Measurements from ENCODE around the gene PLEKHG4B.
"Not testable (repeated sequence)": the region's sequence is repeated elsewhere in the genome, so short reads cannot be mapped to it uniquely, and the experiment has no call there.

Gene PLEKHG4B

GRCh38 chr5:157801-158200, 65.8 kb downstream of the PLEKHG4B start:
- no peak for DNase-seq

GRCh38 chr5:158807-159447, 67.0 kb downstream of the PLEKHG4B start:
- no peak for DNase-seq

GRCh38 chr5:159448-160172, 67.6 kb downstream of the PLEKHG4B start:
- no peak for DNase-seq

GRCh38 chr5:160173-160510, 68.2 kb downstream of the PLEKHG4B start:
- no peak for DNase-seq

- no peak for DNase-seq
Measured at GRCh38 chr5:160921-161802, 69.2 kb downstream of the PLEKHG4B start.

GRCh38 chr5:161803-162110, 69.8 kb downstream of the PLEKHG4B start:
- DNase-seq = no peak

- no peak for DNase-seq
Measured at GRCh38 chr5:162190-162564, 70.2 kb downstream of the PLEKHG4B start.

- no peak for DNase-seq
Measured at GRCh38 chr5:162565-163337, 70.8 kb downstream of the PLEKHG4B start.

- DNase-seq = no peak
Measured at GRCh38 chr5:163338-163620, 71.3 kb downstream of the PLEKHG4B start.

GRCh38 chr5:163841-164240, 71.9 kb downstream of the PLEKHG4B start:
- DNase-seq = no peak

GRCh38 chr5:164244-164643, 72.3 kb downstream of the PLEKHG4B start:
- DNase-seq = no peak

GRCh38 chr5:164783-165182, 72.8 kb downstream of the PLEKHG4B start:
- DNase-seq = not testable (repeated sequence)

- DNase-seq = no peak
Measured at GRCh38 chr5:166441-167372, 74.7 kb downstream of the PLEKHG4B start.

- DNase-seq = no peak
Measured at GRCh38 chr5:167511-167910, 75.5 kb downstream of the PLEKHG4B start.

GRCh38 chr5:167982-168660, 76.2 kb downstream of the PLEKHG4B start:
- DNase-seq = no peak

- no peak for DNase-seq
Measured at GRCh38 chr5:169071-169727, 77.2 kb downstream of the PLEKHG4B start.

- no peak for DNase-seq
Measured at GRCh38 chr5:169728-170094, 77.7 kb downstream of the PLEKHG4B start.

- no peak for DNase-seq
Measured at GRCh38 chr5:170971-171800, 79.2 kb downstream of the PLEKHG4B start.

GRCh38 chr5:171801-172331, 79.9 kb downstream of the PLEKHG4B start:
- DNase-seq = no peak

GRCh38 chr5:172421-172820, 80.5 kb downstream of the PLEKHG4B start:
- DNase-seq = no peak

All from midbrain (tissue), 1 donor.